Stimulated activated CD4-positive, alpha-beta T cell treated with anti-CD3 and anti-CD28 coated beads, Interleukin-1b, Interleukin-23, amount 100 ng/mL, for 48 hours (primary cell): Measurements from ENCODE around the gene ST8SIA5.

Experiments
- DNase-seq: peaks from one replicate; pipeline ENCODE4 v3.0.0-alpha.2; 2020

The ST8SIA5 gene

GRCh38 chr18:46705521-46705920, 51.3 kb downstream of the ST8SIA5 start:
- no peak for DNase-seq

- DNase-seq, result no peak
These were observed 52.0 kb downstream of the ST8SIA5 start for GRCh38 chr18:46704816-46705215.

GRCh38 chr18:46704189-46704588, 52.7 kb downstream of the ST8SIA5 start:
- DNase-seq, result no peak

- DNase-seq, result no peak
These were observed 54.4 kb downstream of the ST8SIA5 start for GRCh38 chr18:46702471-46702870.

GRCh38 chr18:46700066-46700824, 56.6 kb downstream of the ST8SIA5 start:
- DNase-seq, result no peak

GRCh38 chr18:46696702-46697101, 60.2 kb downstream of the ST8SIA5 start:
- no peak for DNase-seq

- no peak for DNase-seq
These were observed 60.6 kb downstream of the ST8SIA5 start for GRCh38 chr18:46696268-46696667.

GRCh38 chr18:46693996-46694395, 62.9 kb downstream of the ST8SIA5 start:
- no peak for DNase-seq

- no peak for DNase-seq
These were observed 67.9 kb downstream of the ST8SIA5 start for GRCh38 chr18:46688853-46689525.

- DNase-seq, result no peak
These were observed 70.7 kb downstream of the ST8SIA5 start for GRCh38 chr18:46686186-46686585.

GRCh38 chr18:46683252-46683651, 73.6 kb downstream of the ST8SIA5 start:
- DNase-seq, result no peak

GRCh38 chr18:46680784-46681695, 75.8 kb downstream of the ST8SIA5 start:
- DNase-seq, result no peak

GRCh38 chr18:46679846-46680598, 76.8 kb downstream of the ST8SIA5 start:
- DNase-seq, result no peak

GRCh38 chr18:46678785-46679399, 78.0 kb downstream of the ST8SIA5 start:
- no peak for DNase-seq

GRCh38 chr18:46678041-46678440, 78.8 kb downstream of the ST8SIA5 start:
- DNase-seq, result no peak

GRCh38 chr18:46677611-46678010, 79.2 kb downstream of the ST8SIA5 start:
- no peak for DNase-seq

GRCh38 chr18:46676182-46676835, 80.5 kb downstream of the ST8SIA5 start:
- DNase-seq, result no peak

- no peak for DNase-seq
These were observed 81.7 kb downstream of the ST8SIA5 start for GRCh38 chr18:46675112-46675511.

GRCh38 chr18:46672062-46672970, 84.5 kb downstream of the ST8SIA5 start:
- DNase-seq, result no peak

- DNase-seq, result no peak
These were observed 88.2 kb downstream of the ST8SIA5 start for GRCh38 chr18:46668694-46669093.

GRCh38 chr18:46668135-46668534, 88.7 kb downstream of the ST8SIA5 start:
- DNase-seq, result no peak
